Gastrocnemius medialis (tissue), 4 donors: ENCODE results near the gene CENPB. TPM values are rescaled to one million over a fixed set of nuclear protein-coding genes. Genes with fewer than 3 reads are reported as not detected.

Experiments used
- ATAC-seq, 2 donors: fragments of 150-250 bp; one replicate each; pipeline ENCODE4 v1.9.1; 2016
- DNase-seq, 2 donors: peaks; one replicate each; pipeline ENCODE4 v3.0.0-alpha.2; 2019
- H3K27ac ChIP-seq, 4 donors: fragments of 200-600 bp; sonication (generic); 1 replicate in 1 of 4; 2 replicates in 3 of 4; pipeline ENCODE4 v1.5.1; 2016 to 2018; ENCODE audit warnings: mild to moderate bottlenecking in 2 of 4, moderate library complexity in 1 of 4
- H3K27me3 ChIP-seq, 3 donors: fragments of 200-600 bp; sonication (generic) in 2 of 3; 1 replicate in 1 of 3; 2 replicates in 2 of 3; pipeline versions ENCODE4 v1.5.1 to v1.6.0; 2016 to 2019; ENCODE audit warnings: mild to moderate bottlenecking in 1 of 3, moderate library complexity in 1 of 3
- H3K36me3 ChIP-seq, 2 donors: fragments of 200-600 bp; sonication (generic) in 1 of 2; one replicate each; pipeline ENCODE4 v1.5.1; 2017 to 2018
- H3K4me1 ChIP-seq, 2 donors: fragments of 200-600 bp; sonication (generic) in 1 of 2; one replicate each; pipeline ENCODE4 v1.5.1; 2016 to 2017; ENCODE audit warnings: mild to moderate bottlenecking in 2 of 2
- H3K4me3 ChIP-seq, 4 donors: fragments of 200-600 bp; sonication (generic) in 3 of 4; 1 replicate in 1 of 4; 2 replicates in 3 of 4; pipeline ENCODE4 v1.5.1; 2016 to 2019; ENCODE audit warnings: mild to moderate bottlenecking in 2 of 4
- H3K9me3 ChIP-seq, 3 donors: fragments of 200-600 bp; sonication (generic) in 2 of 3; 1 replicate in 1 of 3; 2 replicates in 2 of 3; pipeline ENCODE4 v1.5.1; 2016 to 2019
- CTCF ChIP-seq, 5 experiments: fragments of 450-650 bp in 3 of 5; fragments of 200-600 bp in 2 of 5; sonication (generic) in 2 of 5; IDR thresholded peaks in 4 of 5; conservative IDR thresholded peaks in 1 of 5; 1 replicate in 4 of 5; 2 replicates in 1 of 5; pipeline ENCODE4 v1.5.1; 2016 to 2019; ENCODE audit warnings: antibody characterized with exemption in 5 of 5, mild to moderate bottlenecking in 3 of 5, moderate library complexity in 3 of 5
- POLR2A ChIP-seq, 2 donors: fragments of 450-650 bp; IDR thresholded peaks; one replicate each; pipeline ENCODE4 v1.6.1; 2017; ENCODE audit warnings: antibody characterized with exemption in 2 of 2, mild to moderate bottlenecking in 2 of 2, moderate library complexity in 2 of 2
- in situ Hi-C, 4 donors: fragments of 200-750 bp; cut with MboI; loops; one replicate each; pipeline versions ENCODE4 v1.15.0 to v1.8.0; 2017; ENCODE audit warnings: low sequenced_read_pairs in 4 of 4
- intact Hi-C: fragments of 100-400 bp; cut with DNase I; formaldehyde crosslinking; loops from one replicate; pipeline ENCODE4 v1.15.1; 2023; ENCODE audit warnings: low total_unique reads
- total RNA-seq, 4 donors: library from RNA; depleted of rRNA; stranded (reverse); fragments of >200 nt; gene quantifications; one replicate each; pipeline versions ENCODE4 v1.1.0 to v1.2.3, GENCODE V29; 2016

Gene CENPB
- total RNA-seq, 4 donors from 2014 or later = 67.5 to 186 (median 143) TPM

- intact Hi-C loops (loop anchor here (1.0 to 2.0 kb wide), 6 partner anchors 24 to 144 kb away; partner anchors contain the start of genes CDC25B, CENPB, MAVS and PANK2), in situ Hi-C loops (no loop called here)
- Histone ChIP-seq H3K36me3 (peaks cover 0 to 32% of the 10 kb centered on the region in 2 donors), H3K27me3 (no peaks in the 10 kb centered on the region), H3K27ac (peak within 1 kb of the TSS; percentile 89 to 98 (median 96)), H3K4me1 (peaks cover 19 to 23% of the 10 kb centered on the region in 2 donors), H3K9me3 (no peaks in the 10 kb centered on the region), H3K4me3 (peak within 1 kb of the TSS; percentile 64 to 75 (median 66))
- DNase-seq (peak; percentile 96 to 98), ATAC-seq (peak; percentile 87 to 92)
- TF ChIP-seq POLR2A (IDR thresholded peaks at IDR 0.05) (peak; percentile 43 to 60), CTCF (IDR thresholded peaks at IDR 0.05 in 4 of 5, conservative IDR thresholded peaks at IDR 0.05 in 1 of 5) (peak; percentile 92 to 100 (median 100))
Observed at GRCh38 chr20:3820048-3820900, 33.7 kb upstream of the CENPB start, which contains the start of gene AP5S1. AP5S1 (plus strand) TSS chr20:3820547; CDS start chr20:3822118, 1,571 bp downstream.

GRCh38 chr20:3819411-3820047 lies 33.0 kb upstream of the CENPB start:
- intact Hi-C loops = loop anchor here (1.0 to 2.0 kb wide), 6 partner anchors 23 to 143 kb away; partner anchors contain the start of genes CDC25B, CENPB, MAVS and PANK2
- H3K27ac ChIP-seq = peak overlapping the region; percentile 89 to 98 (median 96)
- ATAC-seq (no peak), DNase-seq (no peak)
- peak overlapping the region; percentile 64 to 75 (median 66) for H3K4me3 ChIP-seq
- peaks cover 19 to 23% of the 10 kb centered on the region in 2 donors for H3K4me1 ChIP-seq
- H3K36me3 ChIP-seq = peaks cover 0 to 26% of the 10 kb centered on the region in 2 donors
- in situ Hi-C loops = no loop called here
- no peaks in the 10 kb centered on the region for H3K27me3 ChIP-seq
- no peaks in the 10 kb centered on the region for H3K9me3 ChIP-seq
- TF ChIP-seq POLR2A (IDR thresholded peaks at IDR 0.05) (no peak), CTCF (IDR thresholded peaks at IDR 0.05 in 4 of 5, conservative IDR thresholded peaks at IDR 0.05 in 1 of 5) (no peak)

- peak; percentile 43 to 70 (median 64) for TF ChIP-seq CTCF (IDR thresholded peaks at IDR 0.05 in 4 of 5, conservative IDR thresholded peaks at IDR 0.05 in 1 of 5)
- TF ChIP-seq POLR2A (IDR thresholded peaks at IDR 0.05) = no peak
- Histone ChIP-seq H3K4me3 (no peak overlapping the region), H3K27ac (peak overlapping the region; percentile 89 to 98 (median 96)), H3K27me3 (no peaks in the 10 kb centered on the region), H3K4me1 (peaks cover 19 to 23% of the 10 kb centered on the region in 2 donors), H3K36me3 (peaks cover 0 to 15% of the 10 kb centered on the region in 2 donors), H3K9me3 (no peaks in the 10 kb centered on the region)
- intact Hi-C loops (no loop called here), in situ Hi-C loops (no loop called here)
- ATAC-seq = peak in 1 of 2 donors; percentile 26
- peak; percentile 55 to 78 for DNase-seq
Observed at GRCh38 chr20:3818155-3819151, 31.9 kb upstream of the CENPB start.

GRCh38 chr20:3815703-3816315 lies 29.3 kb upstream of the CENPB start:
- intact Hi-C loops = no loop called here
- ATAC-seq = no peak
- no peaks in the 10 kb centered on the region for H3K36me3 ChIP-seq
- no peaks in the 10 kb centered on the region for H3K9me3 ChIP-seq
- no peaks in the 10 kb centered on the region for H3K27me3 ChIP-seq
- TF ChIP-seq POLR2A (IDR thresholded peaks at IDR 0.05) (no peak), CTCF (IDR thresholded peaks at IDR 0.05 in 4 of 5, conservative IDR thresholded peaks at IDR 0.05 in 1 of 5) (no peak)
- H3K4me3 ChIP-seq = no peak overlapping the region
- in situ Hi-C loops = no loop called here
- peaks cover 23 to 30% of the 10 kb centered on the region in 2 donors for H3K4me1 ChIP-seq
- H3K27ac ChIP-seq = no peak overlapping the region
- no peak for DNase-seq
